ENCODE data around the gene ROGDI. TPM values are rescaled to one million over a fixed set of nuclear protein-coding genes. Genes with fewer than 3 reads are reported as not detected.

The ROGDI gene
- total RNA-seq, 1 experiment from 2014 or later: 36.4 TPM

GRCh38 chr16:4749700-4750257 is 52.7 kb downstream of the ROGDI start:
- Histone ChIP-seq H2BK120ac (ENCODE audit: low read depth, low read length, poor library complexity, severe bottlenecking) (no peak overlapping the region), H3T11ph (ENCODE audit: low read length) (no peak overlapping the region), H2BK5ac (ENCODE audit: insufficient read length, low read length) (no peak overlapping the region), H3K9ac (ENCODE audit: extremely low read depth, insufficient read length, low read length) (no peak overlapping the region), H3K4me2 (ENCODE audit: insufficient read depth, insufficient read length, low read length) (no peak overlapping the region), H3K4ac (ENCODE audit: low read depth, low read length) (no peak overlapping the region), H3K27me3 (ENCODE audit: insufficient read depth, low read length) (no peaks in the 10 kb centered on the region), H3K14ac (ENCODE audit: insufficient read depth, low read length) (no peak overlapping the region), H3K9me3 (ENCODE audit: control insufficient read depth, low read depth, low read length) (no peaks in the 10 kb centered on the region), H2BK20ac (ENCODE audit: low read depth, low read length, poor library complexity, severe bottlenecking) (no peak overlapping the region), H4K20me1 (ENCODE audit: control insufficient read depth, insufficient read depth, insufficient read length) (no peaks in the 10 kb centered on the region), H4K5ac (ENCODE audit: insufficient read length, low read depth, low read length) (no peak overlapping the region), H2AFZ (ENCODE audit: low read length) (no peak overlapping the region), H4K91ac (ENCODE audit: insufficient read length, low read depth, low read length) (no peak overlapping the region), H3K79me1 (ENCODE audit: insufficient read depth, low read depth, low read length, poor library complexity, severe bottlenecking) (no peaks in the 10 kb centered on the region), H3K23ac (ENCODE audit: insufficient read length, low read depth, low read length) (no peak overlapping the region), H3K27ac (ENCODE audit: insufficient read length, low read depth, low read length) (no peak overlapping the region), H2BK12ac (ENCODE audit: insufficient read length, low read depth, low read length) (no peak overlapping the region), H3K18ac (ENCODE audit: insufficient read length, low read depth, low read length) (no peak overlapping the region), H3K56ac (ENCODE audit: insufficient read length, low read depth, low read length) (no peak overlapping the region), H2BK15ac (ENCODE audit: low read depth, low read length) (no peak overlapping the region), H2AK5ac (ENCODE audit: insufficient read length, low read length) (no peak overlapping the region), H3K4me1 (ENCODE audit: insufficient read depth, low read length) (no peaks in the 10 kb centered on the region), H3K79me2 (ENCODE audit: insufficient read depth, low read length) (no peaks in the 10 kb centered on the region), H3K23me2 (ENCODE audit: insufficient read length, low read depth, low read length, poor library complexity, severe bottlenecking) (no peaks in the 10 kb centered on the region), H4K8ac (replicated peaks; ENCODE audit: insufficient read length, low read depth, low read length) (no peak overlapping the region)
- no peak for DNase-seq
- TF ChIP-seq CTCF (conservative IDR thresholded peaks at IDR 0.05): no peak
- H3K27me3 Mint-ChIP-seq (ENCODE audit: low read depth): no peaks in the 10 kb centered on the region
- no peak overlapping the region for H3K27ac Mint-ChIP-seq
- peaks cover 8 to 26% (median 25%) of the 10 kb centered on the region in 3 experiments; a peak in 6 of 7 replicates for H3K36me3 Mint-ChIP-seq (ENCODE audit: insufficient read depth in 1 of 3, low read depth in 3 of 3)
- no peak overlapping the region for H3K4me3 Mint-ChIP-seq
- WGBS (ENCODE audit: extremely low coverage, insufficient read length, low lambda C conversion rate): no CpG with 5 or more reads among the region's 10 CpGs
- peaks cover 0 to 7% of the 10 kb centered on the region in 2 experiments; a peak in 2 of 4 replicates for H3K4me1 Mint-ChIP-seq
- H3K9me3 Mint-ChIP-seq: no peaks in the 10 kb centered on the region
